Left lobe of liver (tissue), 2 donors: Measurements from ENCODE around the gene SUPT6H. TPM values are rescaled to one million over a fixed set of nuclear protein-coding genes. Genes with fewer than 3 reads are reported as not detected.
A peak's percentile ranks its signal among the peaks of the same experiment; 100 is the strongest.
"Not testable (repeated sequence)": the region's sequence is repeated elsewhere in the genome, so short reads cannot be mapped to it uniquely, and the experiment has no call there.

Experiments used
- ATAC-seq: fragments of 200-7000 bp; cut with Tn5 transposase; one replicate; pipeline ENCODE4 v1.9.1; 2020; ENCODE audit warnings: mild to moderate bottlenecking, moderate library complexity
- DNase-seq: peaks from one replicate; pipeline ENCODE4 v3.0.0-alpha.2; 2020; ENCODE audit warnings: low spot score
- total RNA-seq: library from RNA; stranded (reverse); gene quantifications from one replicate; pipeline ENCODE4 v1.2.1, GENCODE V29; 2021
- donor health status: DM: no; HTN: no; CAD: no; lungs with moderate emphysema.
- donor health status: DM: no; HTN: yes; CAD: no.

Gene SUPT6H
- total RNA-seq, 1 donor from 2014 or later, result 33.7 TPM

DNA sequence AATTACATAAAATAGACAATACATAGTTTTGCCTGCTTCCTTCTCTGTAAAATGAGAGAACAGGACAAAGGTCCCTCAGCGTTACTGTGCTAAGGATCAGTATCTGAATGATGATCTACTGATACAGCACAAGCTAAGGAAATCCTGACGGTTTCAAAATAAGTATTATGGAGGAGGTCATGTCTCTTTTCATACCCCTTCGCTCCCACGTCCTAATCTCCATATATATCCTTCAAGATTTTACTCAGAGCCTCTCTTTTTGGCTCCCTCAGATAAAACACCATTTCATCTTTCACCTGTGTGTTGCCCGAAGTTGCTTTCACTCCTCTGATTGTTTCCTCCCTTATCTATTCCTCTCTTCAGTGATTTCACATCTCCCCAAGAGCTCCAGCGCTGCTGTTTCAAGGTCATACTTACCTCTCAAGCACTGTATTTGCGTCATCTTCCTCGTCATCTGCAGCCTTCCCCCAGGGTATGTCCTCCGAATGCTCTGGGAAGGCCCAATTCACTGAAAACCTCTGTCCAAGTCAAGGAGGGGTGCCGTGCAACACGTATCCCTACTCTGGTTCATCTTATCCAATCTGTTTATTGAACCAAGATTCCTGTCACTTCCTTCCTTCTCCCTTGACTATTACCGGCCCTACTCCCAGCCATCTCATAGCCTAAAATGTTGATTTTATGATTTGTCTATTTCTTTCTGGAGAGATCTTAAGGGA, 15.8 kb upstream of the SUPT6H start:
- DNase-seq (no peak), ATAC-seq (no peak)

- DNase-seq (no peak), ATAC-seq (no peak)
Measured at GRCh38 chr17:28648698-28649097, 13.3 kb upstream of the SUPT6H start.

DNA sequence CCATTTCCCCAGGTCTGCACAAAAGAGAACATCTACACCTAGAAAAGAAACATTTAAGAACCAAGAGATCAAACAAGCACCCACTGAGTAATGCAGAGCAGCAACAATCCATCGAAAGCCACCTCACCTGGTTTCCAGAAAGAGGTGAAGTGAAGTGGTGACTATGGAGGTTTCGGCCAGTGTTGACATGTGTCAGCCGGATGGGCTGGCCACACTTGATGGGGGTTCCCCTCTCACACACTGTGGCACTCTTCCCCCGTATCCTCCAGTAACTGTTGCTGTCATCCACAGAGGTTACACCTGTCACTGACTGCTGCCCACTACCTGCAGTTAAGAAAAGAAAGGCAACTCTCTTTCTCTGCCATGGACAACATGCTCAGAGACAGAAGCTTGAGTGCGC, 6.8 kb upstream of the SUPT6H start:
- ATAC-seq (no peak), DNase-seq (no peak)

GRCh38 chr17:28657756-28658155, 4.2 kb upstream of the SUPT6H start:
- DNase-seq, result no peak
- ATAC-seq, result no peak

DNA sequence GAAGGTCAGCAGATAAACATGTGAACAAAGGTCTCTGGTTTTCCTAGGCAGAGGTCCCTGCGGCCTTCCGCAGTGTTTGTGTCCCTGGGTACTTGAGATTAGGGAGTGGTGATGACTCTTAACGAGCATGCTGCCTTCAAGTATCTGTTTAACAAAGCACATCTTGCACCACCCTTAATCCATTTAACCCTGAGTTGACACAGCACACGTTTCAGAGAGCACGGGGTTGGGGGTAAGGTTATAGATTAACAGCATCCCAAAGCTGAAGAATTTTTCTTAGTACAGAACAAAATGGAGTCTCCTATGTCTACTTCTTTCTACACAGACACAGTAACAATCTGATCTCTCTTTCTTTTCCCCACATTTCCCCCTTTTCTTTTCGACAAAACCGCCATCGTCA, 3.7 kb upstream of the SUPT6H start:
- DNase-seq, ATAC-seq: not testable (repeated sequence)

- ATAC-seq, DNase-seq: not testable (repeated sequence)
Measured at GRCh38 chr17:28658766-28659496, 3.1 kb upstream of the SUPT6H start.

GRCh38 chr17:28659497-28659881, 2.5 kb upstream of the SUPT6H start:
- not testable (repeated sequence) for DNase-seq

DNA sequence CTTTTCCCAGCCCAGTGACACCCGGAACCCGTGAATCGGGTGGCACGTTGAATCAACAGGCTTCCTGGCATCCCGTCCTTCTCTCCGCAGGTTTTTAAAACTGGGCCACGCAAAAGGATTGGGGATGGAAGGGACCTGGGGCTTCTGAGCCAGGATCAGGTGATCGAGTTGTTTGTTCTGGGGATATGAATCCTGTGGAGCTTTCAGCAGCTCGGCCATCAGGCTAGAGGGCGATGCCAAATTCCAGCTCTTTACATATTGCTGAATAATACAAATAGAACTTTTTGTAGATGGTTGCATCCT, 473 bp downstream of the SUPT6H start:
- ATAC-seq (no peak), DNase-seq (no peak)

More at GRCh38 chr17:28659497-28659881, 2.5 kb upstream of the SUPT6H start:
- not testable (repeated sequence) for ATAC-seq

GRCh38 chr17:28663723-28664122, 1.7 kb downstream of the SUPT6H start:
- DNase-seq, result no peak
- ATAC-seq, result no peak

GRCh38 chr17:28665994-28666393, 4.0 kb downstream of the SUPT6H start:
- no peak for DNase-seq

GRCh38 chr17:28667870-28668269, 5.9 kb downstream of the SUPT6H start:
- ATAC-seq, result no peak

More at GRCh38 chr17:28665994-28666393, 4.0 kb downstream of the SUPT6H start:
- no peak for ATAC-seq

DNA sequence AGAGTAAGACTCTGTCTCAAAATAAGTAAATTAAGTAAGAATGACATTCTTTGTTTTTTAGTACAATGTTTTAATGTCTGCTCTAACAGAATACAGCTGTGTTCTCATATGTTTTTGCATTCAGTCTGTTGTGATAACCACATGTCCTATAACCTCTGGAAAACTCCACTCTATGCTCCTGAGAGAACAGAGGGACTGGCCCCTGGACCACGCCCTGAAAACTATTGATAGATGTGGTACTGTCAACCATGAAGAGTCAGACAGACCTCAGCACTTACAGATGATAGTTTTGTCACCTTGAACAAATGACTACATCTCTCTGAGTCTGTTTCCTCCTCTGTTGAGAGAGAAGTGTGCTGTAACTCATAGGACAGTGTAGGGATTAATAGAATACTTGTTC, 7.9 kb downstream of the SUPT6H start:
- ATAC-seq, result no peak
- no peak for DNase-seq

More at GRCh38 chr17:28667870-28668269, 5.9 kb downstream of the SUPT6H start:
- DNase-seq, result no peak

DNA sequence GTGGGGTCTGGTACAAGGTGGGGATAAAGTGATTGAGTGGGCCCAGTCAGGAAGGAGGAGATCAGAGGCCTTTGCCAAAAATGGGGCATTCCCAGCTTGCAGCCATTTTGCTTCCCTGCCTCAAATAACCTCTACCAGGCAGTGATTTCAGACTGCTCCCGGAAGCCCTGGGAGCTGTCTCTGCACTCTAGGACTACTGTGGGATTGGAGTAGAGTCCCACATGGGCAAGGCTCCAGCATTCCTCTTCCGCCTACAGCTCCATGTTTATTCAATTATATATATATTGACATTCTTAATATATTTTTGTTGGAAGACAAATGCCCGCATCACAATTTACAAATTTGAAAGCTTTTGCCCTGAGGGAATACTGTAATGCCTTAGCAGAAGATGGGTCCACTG, 13.5 kb downstream of the SUPT6H start:
- DNase-seq (no peak), ATAC-seq (no peak)

GRCh38 chr17:28675980-28676379, 14.0 kb downstream of the SUPT6H start:
- peak; percentile 82 for ATAC-seq
- DNase-seq, result no peak

DNA sequence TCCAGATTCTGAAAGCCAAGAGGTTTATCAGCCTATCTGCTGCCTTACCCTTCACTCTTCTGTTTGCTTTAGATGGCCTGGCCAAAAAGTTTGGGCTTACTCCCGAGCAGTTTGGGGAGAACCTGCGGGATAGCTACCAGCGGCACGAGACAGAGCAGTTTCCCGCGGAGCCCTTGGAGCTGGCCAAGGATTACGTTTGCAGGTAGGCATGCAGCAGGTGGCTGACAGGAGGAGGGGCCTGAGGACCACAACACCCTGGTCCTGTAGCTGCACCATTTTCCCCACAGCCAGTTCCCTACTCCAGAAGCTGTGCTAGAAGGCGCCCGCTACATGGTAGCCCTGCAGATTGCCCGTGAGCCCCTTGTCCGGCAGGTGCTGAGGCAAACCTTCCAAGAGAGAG, 20.6 kb downstream of the SUPT6H start:
- DNase-seq (no peak), ATAC-seq (no peak)

DNA sequence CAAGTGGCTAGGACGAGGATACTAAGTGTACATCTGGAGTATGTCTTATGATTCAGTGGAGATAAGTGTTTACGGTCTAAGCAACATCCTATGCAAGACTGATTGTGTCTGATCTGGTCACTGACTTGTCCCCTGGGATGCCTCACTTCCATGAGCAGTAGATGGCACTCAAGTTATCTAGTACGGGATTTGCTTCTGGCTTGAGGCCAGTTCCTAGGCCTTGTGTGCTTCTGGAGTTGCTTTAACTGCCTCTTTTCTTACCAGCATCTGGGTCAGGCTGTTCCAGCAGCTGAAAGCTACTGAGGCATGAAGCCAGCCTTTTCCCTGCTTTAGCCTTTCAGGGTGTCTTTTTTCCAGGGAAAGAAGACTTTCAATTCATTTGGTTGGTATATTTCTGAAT, 23.0 kb downstream of the SUPT6H start:
- DNase-seq, result no peak
- ATAC-seq, result peak; percentile 81

- ATAC-seq (no peak), DNase-seq (no peak)
Measured at GRCh38 chr17:28685366-28685765, 23.4 kb downstream of the SUPT6H start.

GRCh38 chr17:28686296-28686695, 24.3 kb downstream of the SUPT6H start:
- ATAC-seq, result no peak
- no peak for DNase-seq

GRCh38 chr17:28688481-28688880, 26.5 kb downstream of the SUPT6H start:
- DNase-seq (no peak), ATAC-seq (no peak)

DNA sequence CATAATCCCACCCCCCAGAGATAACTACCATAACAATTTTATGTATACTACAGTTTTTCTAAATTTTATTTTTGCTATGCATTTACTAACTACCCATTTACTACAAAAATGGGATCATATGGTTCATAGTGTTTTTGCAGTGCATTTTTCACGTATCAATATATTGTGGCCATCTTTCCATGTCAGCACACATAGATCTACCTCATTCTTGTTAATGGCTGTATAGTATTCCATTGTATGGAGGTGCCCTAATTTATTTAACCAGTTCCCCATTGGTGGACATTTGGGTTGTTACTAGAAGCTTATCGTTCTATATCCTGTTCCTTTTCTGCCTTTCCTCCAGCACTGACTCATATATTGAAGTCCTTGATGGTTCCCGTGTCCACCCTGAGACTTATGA, 27.0 kb downstream of the SUPT6H start:
- no peak for DNase-seq
- no peak for ATAC-seq

DNA sequence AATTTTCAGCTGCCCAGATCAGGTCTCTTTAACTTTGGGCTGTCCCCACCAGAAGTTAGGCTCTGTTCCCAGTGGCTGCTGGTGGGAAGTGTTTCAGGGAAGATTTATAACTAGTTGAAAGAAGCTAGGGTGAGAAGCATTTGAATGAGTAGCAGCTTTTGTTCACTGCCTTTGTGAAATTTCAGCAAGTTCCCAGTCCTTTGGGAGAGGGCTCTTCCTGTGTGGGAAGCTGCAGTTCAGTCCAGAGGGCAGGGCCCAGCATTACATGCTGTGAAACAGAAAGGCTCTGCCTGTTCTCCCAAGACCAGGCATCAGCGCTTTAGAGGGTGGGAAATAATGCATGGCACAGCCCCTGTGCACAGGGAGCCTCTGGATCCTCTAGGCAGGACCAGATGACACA, 31.9 kb downstream of the SUPT6H start:
- ATAC-seq, result no peak
- no peak for DNase-seq

- ATAC-seq, result peak; percentile 84
- DNase-seq, result peak; percentile 81
Measured at GRCh38 chr17:28698253-28698941, 36.4 kb downstream of the SUPT6H start.
